ENCODE measurements around the gene NOS3. TPM values are rescaled to one million over a fixed set of nuclear protein-coding genes. Genes with fewer than 3 reads are reported as not detected.

Gene NOS3
- total RNA-seq, 1 experiment from 2014 or later: 0.71 TPM

GRCh38 chr7:150957133-150958020, 33.4 kb upstream of the NOS3 start:
- CTCF ChIA-PET: no interaction called here
- no peaks in the 10 kb centered on the region for H3K4me1 Mint-ChIP-seq (ENCODE audit: low read depth, unreplicated experiment)
- DNase-seq: no peak
- no peak overlapping the region for H3K27ac Mint-ChIP-seq (ENCODE audit: unreplicated experiment)
- no peak for TF ChIP-seq CTCF (IDR thresholded peaks at IDR 0.05; ENCODE audit: unreplicated experiment)
- BruUV-seq (replicated peaks): no TSS peak
- H3K9me3 Mint-ChIP-seq (ENCODE audit: low read depth, unreplicated experiment): no peaks in the 10 kb centered on the region
- no peaks in the 10 kb centered on the region for H3K36me3 Mint-ChIP-seq (ENCODE audit: insufficient read depth, unreplicated experiment)
- peaks cover 90% of the 10 kb centered on the region for H3K27me3 Mint-ChIP-seq (ENCODE audit: unreplicated experiment)
- intact Hi-C loops (cut with micrococcal nuclease; ENCODE audit: unreplicated experiment): no loop called here
- no peak overlapping the region for H3K4me3 Mint-ChIP-seq (ENCODE audit: low read depth, unreplicated experiment)

DNA sequence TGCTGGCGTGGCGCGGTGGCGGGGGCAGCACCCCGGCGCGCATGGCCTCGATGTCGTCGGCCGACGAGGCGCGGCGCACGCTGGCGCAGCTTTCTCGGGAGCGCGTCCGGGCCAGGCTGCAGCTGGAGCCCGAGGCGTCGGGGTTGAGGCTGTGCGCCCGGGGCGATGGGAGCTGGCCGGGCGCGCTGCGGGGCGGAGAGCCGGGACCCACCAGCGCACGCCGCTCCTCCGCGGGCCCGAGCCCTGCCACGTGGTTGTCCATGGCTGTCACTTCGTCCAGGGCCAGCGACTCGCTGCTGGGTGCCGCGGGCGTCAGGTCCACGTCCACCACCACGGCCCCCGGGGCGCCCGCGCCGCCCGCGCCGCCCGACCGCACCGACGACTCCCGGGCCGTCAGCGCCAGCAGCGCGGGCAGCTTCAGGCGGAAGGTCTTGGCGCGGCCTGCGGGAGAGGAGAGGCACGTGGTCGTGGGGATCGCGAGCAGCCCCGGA, 32.7 kb upstream of the NOS3 start:
- no TSS peak for BruUV-seq (replicated peaks)
- CTCF ChIA-PET: no interaction called here

DNA sequence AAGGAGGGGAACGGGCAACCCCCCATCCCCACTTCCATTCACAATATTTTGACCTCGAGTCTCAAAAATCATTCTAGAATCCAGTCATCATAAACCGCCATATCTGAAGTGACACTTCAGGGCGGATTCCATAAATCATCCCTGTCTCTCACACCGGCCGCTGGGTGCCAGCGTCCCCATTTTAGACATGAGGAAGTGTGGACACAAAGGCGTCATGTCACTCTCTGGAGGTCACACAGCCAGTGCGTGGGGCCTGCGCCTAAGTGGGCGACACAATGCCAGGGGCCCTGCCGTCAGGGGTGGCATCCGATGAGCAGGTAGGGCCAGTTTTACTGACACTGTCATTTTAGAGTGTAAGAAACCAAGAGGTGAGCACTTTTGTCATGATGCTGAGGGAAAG, 32.2 kb upstream of the NOS3 start:
- DNase-seq: no peak
- no peak for TF ChIP-seq CTCF (IDR thresholded peaks at IDR 0.05; ENCODE audit: unreplicated experiment)
- peaks cover 89% of the 10 kb centered on the region for H3K27me3 Mint-ChIP-seq (ENCODE audit: unreplicated experiment)
- CTCF ChIA-PET: no interaction called here
- H3K36me3 Mint-ChIP-seq (ENCODE audit: insufficient read depth, unreplicated experiment): no peaks in the 10 kb centered on the region
- no peak overlapping the region for H3K4me3 Mint-ChIP-seq (ENCODE audit: low read depth, unreplicated experiment)
- H3K9me3 Mint-ChIP-seq (ENCODE audit: low read depth, unreplicated experiment): no peaks in the 10 kb centered on the region
- no TSS peak for BruUV-seq (replicated peaks)
- H3K4me1 Mint-ChIP-seq (ENCODE audit: low read depth, unreplicated experiment): no peaks in the 10 kb centered on the region
- no peak overlapping the region for H3K27ac Mint-ChIP-seq (ENCODE audit: unreplicated experiment)
- intact Hi-C loops (cut with micrococcal nuclease; ENCODE audit: unreplicated experiment): no loop called here

More for the DNA sequence above, 32.7 kb upstream of the NOS3 start:
- Mint-ChIP-seq H3K4me1 (ENCODE audit: low read depth, unreplicated experiment) (no peaks in the 10 kb centered on the region), H3K4me3 (ENCODE audit: low read depth, unreplicated experiment) (no peak overlapping the region), H3K36me3 (ENCODE audit: insufficient read depth, unreplicated experiment) (no peaks in the 10 kb centered on the region), H3K9me3 (ENCODE audit: low read depth, unreplicated experiment) (no peaks in the 10 kb centered on the region), H3K27ac (ENCODE audit: unreplicated experiment) (no peak overlapping the region), H3K27me3 (ENCODE audit: unreplicated experiment) (peaks cover 90% of the 10 kb centered on the region)
- no peak for TF ChIP-seq CTCF (IDR thresholded peaks at IDR 0.05; ENCODE audit: unreplicated experiment)
- intact Hi-C loops (cut with micrococcal nuclease; ENCODE audit: unreplicated experiment): no loop called here
- no peak for DNase-seq

- Mint-ChIP-seq H3K4me3 (ENCODE audit: low read depth, unreplicated experiment) (no peak overlapping the region), H3K9me3 (ENCODE audit: low read depth, unreplicated experiment) (no peaks in the 10 kb centered on the region), H3K27ac (ENCODE audit: unreplicated experiment) (no peak overlapping the region), H3K27me3 (ENCODE audit: unreplicated experiment) (peaks cover 86% of the 10 kb centered on the region), H3K4me1 (ENCODE audit: low read depth, unreplicated experiment) (no peaks in the 10 kb centered on the region), H3K36me3 (ENCODE audit: insufficient read depth, unreplicated experiment) (no peaks in the 10 kb centered on the region)
- no TSS peak for BruUV-seq (replicated peaks)
- intact Hi-C loops (cut with micrococcal nuclease; ENCODE audit: unreplicated experiment): no loop called here
- DNase-seq: no peak
- CTCF ChIA-PET: no interaction called here
- no peak for TF ChIP-seq CTCF (IDR thresholded peaks at IDR 0.05; ENCODE audit: unreplicated experiment)
These were observed 31.7 kb upstream of the NOS3 start for GRCh38 chr7:150959081-150959480.

Data from Calu3 (cell line).